Keratinocyte (primary cell): ENCODE data around the gene DUSP5.

Source experiments
- CTCF ChIP-seq, 3 experiments: IDR thresholded peaks in 1 of 3; conservative IDR thresholded peaks in 1 of 3; optimal IDR thresholded peaks in 1 of 3; 2 replicates in 2 of 3; 3 replicates in 1 of 3; pipeline versions ENCODE3 to v1.5.1; 2011; ENCODE audit warnings: low read length in 3 of 3, mild to moderate bottlenecking in 3 of 3, moderate library complexity in 2 of 3, control low read depth in 1 of 3, inconsistent platforms in 1 of 3; ENCODE audit not compliant: insufficient read depth in 2 of 3; ENCODE audit errors: extremely low read depth in 1 of 3
- EZH2 ChIP-seq: IDR thresholded peaks from one replicate; pipeline ENCODE4 v1.6.1; 2012; ENCODE audit warnings: inconsistent platforms, mild to moderate bottlenecking, low read length, moderate library complexity

GRCh38 chr10:110534571-110534970 lies 36.9 kb downstream of the DUSP5 start:
- TF ChIP-seq CTCF (optimal IDR thresholded peaks at IDR 0.05 in 1 of 3, IDR thresholded peaks at IDR 0.05 in 1 of 3, conservative IDR thresholded peaks at IDR 0.05 in 1 of 3; ENCODE audit: extremely low read depth in 1 of 3, insufficient read depth in 2 of 3, low read length in 3 of 3) (no peak), EZH2 (no peak)
